Suppressor macrophage (primary cell): ENCODE data around the gene SYT3.
"Not testable (repeated sequence)": the region's sequence is repeated elsewhere in the genome, so short reads cannot be mapped to it uniquely, and the experiment has no call there.

ENCODE experiments used
- DNase-seq, 4 experiments: peaks; one replicate each; pipeline ENCODE4 v3.0.0-alpha.2; 2020 to 2022

The SYT3 gene

GRCh38 chr19:50602935-50603334 is 36.7 kb downstream of the SYT3 start:
- no peak for DNase-seq

GRCh38 chr19:50602496-50602895 is 37.2 kb downstream of the SYT3 start:
- no peak for DNase-seq

- DNase-seq = no peak
These were observed 37.6 kb downstream of the SYT3 start for GRCh38 chr19:50602089-50602422.

- DNase-seq = no peak
These were observed 38.1 kb downstream of the SYT3 start for GRCh38 chr19:50601407-50602088.

- no peak for DNase-seq
These were observed 40.3 kb downstream of the SYT3 start for GRCh38 chr19:50599427-50599826.

- no peak for DNase-seq
These were observed 49.5 kb downstream of the SYT3 start for GRCh38 chr19:50590191-50590590.

GRCh38 chr19:50581795-50582660 is 57.7 kb downstream of the SYT3 start:
- DNase-seq = not testable (repeated sequence)

- DNase-seq = no peak
These were observed 58.6 kb downstream of the SYT3 start for GRCh38 chr19:50580970-50581634.

GRCh38 chr19:50580240-50580639 is 59.4 kb downstream of the SYT3 start:
- DNase-seq = no peak

- DNase-seq = not testable (repeated sequence)
These were observed 62.9 kb downstream of the SYT3 start for GRCh38 chr19:50576769-50577168.

- no peak for DNase-seq
These were observed 65.8 kb downstream of the SYT3 start for GRCh38 chr19:50573741-50574461.
